RPMI8226 (cell line): ENCODE results near the gene PLCG2.
"Not testable (repeated sequence)": the region's sequence is repeated elsewhere in the genome, so short reads cannot be mapped to it uniquely, and the experiment has no call there.

Experiments used
- DNase-seq: peaks from one replicate; pipeline ENCODE4 v3.0.0-alpha.2; 2015

PLCG2 gene

DNA sequence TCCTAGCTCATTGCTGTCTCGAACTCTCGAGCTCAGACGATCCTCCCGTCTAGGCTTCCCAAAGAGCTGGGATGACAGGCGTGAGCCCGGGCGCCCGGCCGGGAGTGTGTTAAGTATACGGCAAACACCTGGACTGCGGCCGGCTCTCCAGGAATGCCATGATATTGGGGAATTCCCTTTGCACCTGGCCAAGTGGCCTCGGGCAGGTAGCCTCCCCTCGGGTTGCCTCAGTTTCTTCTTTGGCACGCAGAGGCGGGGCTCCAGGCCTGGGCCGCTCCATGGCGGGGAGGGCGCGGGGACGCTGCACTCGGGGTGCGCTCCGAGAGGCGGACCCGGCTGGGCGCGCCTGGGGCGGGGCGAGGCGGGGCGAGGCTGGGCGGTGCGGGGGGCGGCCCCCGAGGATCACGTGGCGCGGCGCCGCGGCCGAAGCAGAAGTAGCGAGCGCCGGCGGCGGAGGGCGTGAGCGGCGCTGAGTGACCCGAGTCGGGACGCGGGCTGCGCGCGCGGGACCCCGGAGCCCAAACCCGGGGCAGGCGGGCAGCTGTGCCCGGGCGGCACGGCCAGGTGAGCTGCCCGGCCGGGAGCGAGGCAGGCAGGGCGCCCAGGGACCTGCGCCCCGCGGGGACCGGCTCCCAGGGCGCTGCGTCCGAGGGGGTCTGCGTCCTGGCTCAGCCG lies at the start of gene PLCG2:
PLCG2 (plus strand) TSS at position 431 of the 675 bp plus-strand sequence. CDS start 6,699 bp downstream, outside the sequence.
- DNase-seq: peak; percentile 86

DNA sequence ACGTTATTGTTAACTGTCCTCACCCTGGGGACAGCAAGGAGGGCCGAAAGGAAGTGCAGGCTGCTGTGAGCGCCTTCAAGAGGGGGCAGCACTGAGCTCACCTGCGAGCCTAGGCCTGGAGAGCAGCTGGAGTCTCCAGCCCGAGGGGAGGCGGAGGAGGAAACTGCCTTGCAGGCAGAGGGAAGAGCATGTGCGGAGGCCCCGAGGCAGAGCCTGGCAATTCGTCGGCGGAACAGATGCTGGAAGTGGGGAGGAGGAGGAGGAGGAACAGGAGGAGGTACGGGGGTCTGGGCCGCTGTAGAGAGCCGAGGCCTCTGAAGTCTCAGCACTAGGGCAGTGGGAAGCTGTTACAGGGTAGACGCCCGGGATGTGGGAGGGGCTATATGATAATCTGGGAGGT lies 49.6 kb upstream of the PLCG2 start:
- DNase-seq: no peak

GRCh38 chr16:81730090-81731051 lies 48.7 kb upstream of the PLCG2 start:
- DNase-seq: peak; percentile 79

GRCh38 chr16:81731649-81732048 lies 47.4 kb upstream of the PLCG2 start:
- DNase-seq: no peak

DNA sequence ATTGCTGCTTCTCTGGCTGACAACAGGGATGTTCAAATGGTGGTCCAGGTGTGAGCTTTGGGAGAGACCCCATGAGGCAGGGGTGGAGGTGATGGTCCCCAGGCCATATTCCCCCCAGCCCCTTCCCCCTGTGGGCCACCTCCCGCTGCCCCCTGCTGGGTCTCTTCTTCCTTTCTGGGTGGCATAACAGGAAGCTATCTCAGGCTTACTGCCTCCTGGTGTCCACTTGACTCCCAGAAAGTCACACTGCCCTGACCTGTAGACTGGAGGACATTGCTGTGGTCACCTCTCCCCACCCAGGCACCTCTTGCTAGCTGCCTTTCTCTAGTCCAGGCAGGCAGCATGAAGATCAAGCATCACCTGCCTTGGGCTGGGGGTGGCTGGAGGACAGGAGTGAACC lies 46.4 kb upstream of the PLCG2 start:
- no peak for DNase-seq

DNA sequence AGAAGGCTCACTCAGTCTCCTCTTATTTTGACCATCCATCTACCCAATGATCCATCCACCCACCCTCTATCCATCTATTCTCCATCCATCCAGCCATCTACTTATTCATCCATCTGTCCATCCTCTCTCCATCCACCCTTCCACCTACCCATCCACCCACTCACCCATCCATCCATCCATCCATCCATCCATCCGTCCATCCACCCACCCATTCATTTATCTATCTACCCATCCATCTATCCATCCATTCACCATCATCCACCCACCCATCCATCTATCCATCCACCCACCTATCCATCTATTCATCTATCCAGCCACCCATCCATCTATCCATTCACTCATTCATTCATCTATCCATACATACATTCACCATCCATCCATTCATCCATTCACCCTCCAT lies 45.8 kb upstream of the PLCG2 start:
- DNase-seq: no peak

DNA sequence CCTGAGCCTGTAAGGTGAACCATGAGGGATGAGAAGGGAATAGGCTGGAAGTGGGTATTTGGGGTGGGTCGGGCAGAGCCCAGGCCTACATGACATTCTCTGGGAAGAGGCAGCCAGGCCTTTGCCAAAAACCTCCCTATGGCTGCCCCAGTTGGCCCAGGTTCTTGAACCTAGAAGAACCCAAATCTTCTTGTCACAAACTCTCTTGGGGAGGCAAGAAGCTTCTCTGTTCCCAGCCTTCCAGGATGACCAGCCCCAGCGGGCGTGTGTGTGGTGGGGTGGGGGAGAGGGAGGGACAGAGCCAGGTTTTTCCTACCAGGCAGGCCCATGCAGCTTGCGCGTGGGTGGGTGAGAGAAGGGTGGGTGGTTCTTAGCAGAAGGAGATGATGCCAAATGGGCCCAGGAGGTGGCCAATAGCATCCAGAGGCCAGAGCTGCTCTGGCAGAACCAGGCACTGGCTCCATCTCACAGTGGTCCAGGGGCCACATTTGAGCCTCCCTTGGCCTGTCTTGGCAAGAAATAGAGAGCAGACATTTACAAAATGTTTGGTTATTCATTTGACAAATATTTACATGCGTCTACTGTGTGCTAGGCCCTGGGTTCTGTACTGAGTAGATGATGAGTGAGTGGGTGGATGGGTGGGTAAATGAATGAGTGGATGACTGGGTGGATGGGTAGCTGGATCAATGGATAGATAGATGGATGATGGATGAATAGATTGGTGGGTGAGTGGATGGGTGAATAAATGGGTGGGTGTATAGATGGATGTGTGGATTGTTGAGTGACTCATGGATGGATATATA lies 44.3 kb upstream of the PLCG2 start:
- DNase-seq: no peak

- DNase-seq: peak; percentile 90
Observed at GRCh38 chr16:81737885-81738536, 41.1 kb upstream of the PLCG2 start.

DNA sequence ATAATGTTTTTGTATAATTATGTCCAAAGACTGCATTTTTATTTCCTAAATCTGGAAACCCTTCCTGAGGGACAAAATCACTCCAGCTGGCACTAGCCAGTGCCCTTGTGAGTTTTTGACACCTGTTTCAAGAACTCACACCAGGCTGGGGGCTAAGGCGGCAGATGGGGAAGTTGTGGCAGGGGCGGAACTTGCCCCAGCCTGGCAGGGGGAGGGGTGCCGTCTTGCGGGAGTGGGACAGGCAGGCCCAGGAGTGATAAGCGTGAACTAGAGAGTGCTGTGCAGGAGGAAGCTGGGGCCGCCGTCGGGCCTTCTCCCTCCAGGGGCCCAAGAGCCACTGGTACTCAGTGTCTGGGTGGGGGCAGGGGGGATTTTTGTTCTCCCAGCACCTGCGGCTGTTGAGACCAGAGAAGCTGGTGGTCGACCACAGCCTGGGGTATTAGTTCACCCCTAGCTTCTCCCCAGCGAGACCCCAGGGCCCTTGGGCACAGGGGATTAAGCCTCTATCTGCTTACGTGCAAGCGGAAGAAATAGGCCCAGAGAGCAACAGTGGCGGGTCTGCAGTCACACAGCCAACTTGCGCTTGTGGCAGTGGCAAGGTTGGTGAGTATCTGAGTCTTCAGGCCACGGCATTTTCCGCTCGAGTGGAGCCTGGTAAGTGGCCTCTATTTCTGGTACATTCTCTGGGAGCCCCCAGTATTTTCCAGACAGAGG lies 40.2 kb upstream of the PLCG2 start:
- no peak for DNase-seq

- DNase-seq: no peak
Observed at GRCh38 chr16:81739503-81739902, 39.6 kb upstream of the PLCG2 start.

GRCh38 chr16:81740169-81740568 lies 38.9 kb upstream of the PLCG2 start:
- no peak for DNase-seq

DNA sequence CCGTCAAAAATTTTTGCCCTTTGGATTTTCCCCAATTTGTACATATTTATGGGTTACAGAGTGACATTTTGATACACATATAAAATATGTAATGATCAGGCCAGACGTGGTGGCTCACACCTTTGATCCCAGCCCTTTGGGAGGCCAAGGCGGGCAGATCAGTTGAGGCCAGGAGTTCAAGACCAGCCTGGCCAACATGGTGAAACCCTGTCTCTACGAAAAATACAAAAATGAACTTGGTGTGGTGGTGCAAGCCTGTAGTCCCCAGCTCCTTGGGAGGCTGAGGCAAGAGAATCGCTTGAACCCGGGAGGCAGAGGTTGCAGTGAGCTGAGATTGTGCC lies 37.7 kb upstream of the PLCG2 start:
- DNase-seq: not testable (repeated sequence)

DNA sequence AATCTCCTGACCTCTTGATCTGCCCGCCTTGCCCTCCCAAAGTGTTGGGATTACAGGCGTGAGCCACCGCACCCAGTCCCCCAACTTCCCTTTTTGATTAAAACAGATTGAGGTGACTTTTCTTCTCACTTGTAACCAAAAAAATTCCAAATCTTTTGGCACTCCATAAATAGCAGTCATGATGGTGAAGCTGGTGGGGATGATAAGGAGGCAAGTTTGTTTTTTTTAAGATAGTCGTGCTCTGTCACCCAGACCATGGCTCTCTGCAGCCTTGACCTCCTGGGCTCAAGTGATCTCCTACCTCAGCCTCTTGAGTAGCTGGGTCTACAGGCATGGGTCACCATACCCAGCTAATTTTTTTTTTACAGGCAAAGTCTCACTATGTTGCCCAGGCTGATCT lies 34.7 kb upstream of the PLCG2 start:
- no peak for DNase-seq

DNA sequence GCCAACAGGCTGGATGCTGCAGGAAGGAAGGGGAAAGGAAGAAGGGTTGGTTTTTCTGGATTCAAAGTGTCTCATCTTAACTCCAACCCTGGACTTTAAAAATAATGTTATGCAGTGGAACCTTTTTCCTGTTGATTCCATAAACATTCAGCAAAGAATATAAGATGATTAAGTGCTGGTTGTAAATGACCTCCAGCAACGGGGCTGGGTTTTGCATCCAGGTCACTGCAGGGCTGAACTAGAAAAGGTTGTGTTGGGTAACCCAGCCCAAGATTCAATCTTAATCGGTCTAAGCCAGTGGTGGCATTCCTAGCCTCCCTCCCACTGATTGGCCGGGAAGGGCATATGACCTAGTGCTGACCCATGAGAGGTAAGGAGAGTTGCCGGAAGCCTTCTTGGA lies 34.2 kb upstream of the PLCG2 start:
- DNase-seq: no peak

GRCh38 chr16:81745704-81746558 lies 33.2 kb upstream of the PLCG2 start:
- DNase-seq: peak; percentile 81

DNA sequence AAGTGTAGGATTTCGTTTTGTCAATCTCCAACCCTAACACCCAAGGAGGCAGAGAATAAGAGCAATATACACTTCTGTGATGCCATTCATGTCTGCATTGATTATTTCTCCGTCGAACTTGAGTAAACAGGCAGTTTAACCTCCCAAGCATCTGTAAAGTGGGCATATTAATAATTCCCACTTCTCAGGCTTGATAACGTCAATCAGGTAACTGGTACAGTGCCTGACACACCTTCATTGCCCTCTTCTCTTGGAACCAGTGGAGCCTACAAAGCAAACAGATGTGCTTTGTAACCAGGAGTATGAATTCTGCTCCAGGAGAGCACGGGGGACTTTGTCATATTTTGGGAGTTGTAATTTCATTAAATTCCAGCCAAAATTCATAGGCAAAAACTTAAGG lies 32.5 kb upstream of the PLCG2 start:
- no peak for DNase-seq

DNA sequence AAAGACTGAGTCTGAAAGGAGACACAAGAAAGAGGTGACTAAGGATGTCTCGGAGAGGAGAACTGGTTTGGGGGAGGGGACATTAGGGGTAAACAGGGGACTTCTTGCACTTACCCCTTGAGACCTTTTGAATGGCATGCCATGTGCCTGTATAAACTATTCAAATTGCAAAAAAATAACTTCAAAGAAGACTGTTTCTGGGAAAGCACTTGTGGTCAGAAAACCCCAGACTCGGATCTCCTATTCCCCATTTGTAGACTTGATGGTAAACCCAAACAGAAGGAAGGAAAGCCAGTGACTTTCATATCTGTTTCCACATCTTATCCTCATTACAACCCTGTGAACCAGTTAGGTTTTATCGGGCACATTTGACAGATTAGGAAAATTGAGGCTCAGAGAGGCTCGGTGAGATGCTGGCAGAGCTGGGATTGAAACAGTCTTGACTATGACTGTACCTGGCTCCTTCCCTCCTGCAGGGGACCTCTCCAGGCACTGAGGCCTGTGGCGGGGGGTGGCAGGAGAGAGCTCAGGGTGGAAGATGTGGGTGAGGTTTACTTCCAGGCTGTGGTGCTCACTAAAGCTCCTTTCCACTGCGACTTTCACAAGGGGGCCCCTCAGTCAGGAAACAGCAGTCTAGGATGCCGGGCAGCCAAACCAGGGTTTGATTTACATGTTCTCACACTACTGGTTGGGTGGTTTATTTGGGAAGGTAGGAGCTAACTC lies 30.5 kb upstream of the PLCG2 start:
- no peak for DNase-seq

DNA sequence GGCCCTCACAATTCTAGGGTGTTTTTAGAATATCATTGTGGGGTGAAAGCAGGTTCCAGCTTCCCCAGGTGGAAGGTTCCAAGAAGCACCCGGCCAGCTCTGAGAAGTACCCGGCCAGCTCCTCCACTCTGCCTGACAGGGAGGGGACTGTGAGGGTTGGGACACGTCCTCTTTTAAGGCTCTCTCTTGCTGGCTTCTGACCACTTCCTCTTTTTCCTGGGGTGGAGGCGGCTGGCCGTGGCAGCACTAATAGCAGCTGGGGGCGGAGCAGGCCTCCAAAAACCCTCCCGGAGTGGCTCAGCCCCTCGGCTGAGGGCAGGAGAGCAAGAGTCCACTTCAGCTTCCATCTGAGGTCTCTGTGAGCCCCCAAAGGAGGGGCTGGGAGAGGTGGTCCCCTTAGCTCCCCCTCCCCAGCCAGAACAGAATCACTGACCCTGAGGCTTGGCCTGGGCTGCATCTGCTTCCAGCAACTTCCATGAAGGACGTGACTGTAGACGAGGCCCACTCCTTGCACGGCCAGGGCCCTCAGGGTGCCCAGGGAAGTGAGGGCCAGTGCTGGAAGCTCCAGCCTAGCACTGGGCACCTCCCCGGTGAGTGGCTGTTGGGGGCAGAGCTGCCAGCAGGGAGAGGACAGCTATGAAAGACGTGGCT lies 26.7 kb upstream of the PLCG2 start:
- peak; percentile 91 for DNase-seq

DNA sequence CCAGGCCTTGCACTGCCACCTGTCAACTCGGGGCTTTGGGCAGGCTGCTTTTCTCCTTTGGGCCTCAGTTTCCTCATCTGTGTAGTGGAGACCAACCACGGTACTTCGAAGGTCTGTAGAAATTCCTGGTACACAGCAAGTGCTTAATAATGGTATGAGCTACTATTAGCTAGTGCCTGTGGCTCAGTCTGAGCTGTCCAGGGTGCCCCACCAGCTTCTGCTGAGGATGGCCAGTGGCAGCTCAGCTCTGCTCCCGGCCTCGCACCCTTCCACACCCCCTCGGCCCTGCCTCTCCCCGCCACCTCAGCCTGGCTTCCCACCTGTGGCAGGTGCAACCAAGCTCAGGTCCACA lies 26.2 kb upstream of the PLCG2 start:
- no peak for DNase-seq

GRCh38 chr16:81754858-81755257 lies 24.2 kb upstream of the PLCG2 start:
- no peak for DNase-seq
